ENCODE results near the gene CTNND2.

CTNND2 gene

DNA sequence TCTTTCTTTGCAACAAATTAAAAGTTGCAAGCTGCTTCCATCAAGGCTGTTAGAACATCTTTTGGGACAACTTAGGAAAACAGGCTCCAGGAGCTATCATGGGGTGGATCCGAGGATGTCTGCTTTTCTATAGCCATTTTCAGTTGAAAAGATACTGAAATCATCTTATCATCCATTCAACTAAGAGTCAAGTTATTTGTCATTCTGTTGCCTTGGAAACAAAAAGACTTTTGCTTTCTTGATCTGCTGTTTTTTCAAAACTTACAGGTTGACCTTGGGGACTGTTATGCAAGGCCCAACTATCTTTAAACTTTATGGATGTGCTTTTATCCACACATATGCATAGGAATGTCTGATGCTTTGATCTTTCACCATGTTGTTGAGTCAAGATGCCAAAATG, 597.9 kb downstream of the CTNND2 start:
- WGBS, 2 experiments: 93 to 97% methylated on average over 1 of the region's 1 CpG

DNA sequence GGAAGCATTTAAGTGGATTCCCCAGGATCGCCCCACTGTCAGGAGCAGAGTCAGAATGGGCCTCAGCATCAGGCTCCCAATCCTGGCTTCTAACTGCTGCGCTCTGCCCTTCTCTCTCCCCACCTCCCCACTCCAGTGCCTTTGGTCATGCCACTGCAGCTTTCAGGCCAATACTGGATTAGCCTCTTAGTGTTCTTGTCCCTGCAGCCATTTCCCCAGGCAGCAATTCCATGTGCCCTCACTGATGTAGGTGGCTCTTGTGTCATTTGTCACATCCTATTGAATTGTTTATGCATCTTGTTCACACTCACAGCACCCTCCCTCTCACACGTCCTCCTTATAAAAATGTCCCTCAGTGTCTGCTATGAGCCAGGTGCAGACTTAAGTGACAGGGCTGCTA, 599.0 kb downstream of the CTNND2 start:
- no peaks in the 10 kb centered on the region for H3K4me1 ChIP-seq (ENCODE audit: control insufficient read depth, insufficient read depth, low read length)
- 91 to 94% methylated on average over 3 of the region's 3 CpGs for WGBS, 2 experiments
- no peaks in the 10 kb centered on the region for H3K27me3 ChIP-seq (ENCODE audit: control insufficient read depth, insufficient read depth, low read length, poor library complexity, severe bottlenecking)
- H3K9me3 ChIP-seq (ENCODE audit: control insufficient read depth, low read length): no peaks in the 10 kb centered on the region
- no peak overlapping the region for H3K27ac ChIP-seq (ENCODE audit: insufficient read depth, low read depth, low read length, poor library complexity, severe bottlenecking)
- no peak overlapping the region for H3K4me3 ChIP-seq (ENCODE audit: insufficient read depth, low read depth, low read length)
- no peaks in the 10 kb centered on the region for H3K36me3 ChIP-seq (ENCODE audit: control insufficient read depth, insufficient read depth, low read length)

More for the DNA sequence above, 597.9 kb downstream of the CTNND2 start:
- no peaks in the 10 kb centered on the region for H3K27me3 ChIP-seq (ENCODE audit: control insufficient read depth, insufficient read depth, low read length, poor library complexity, severe bottlenecking)
- H3K27ac ChIP-seq (ENCODE audit: insufficient read depth, low read depth, low read length, poor library complexity, severe bottlenecking): no peak overlapping the region
- no peaks in the 10 kb centered on the region for H3K4me1 ChIP-seq (ENCODE audit: control insufficient read depth, insufficient read depth, low read length)
- H3K36me3 ChIP-seq (ENCODE audit: control insufficient read depth, insufficient read depth, low read length): no peaks in the 10 kb centered on the region
- no peak overlapping the region for H3K4me3 ChIP-seq (ENCODE audit: insufficient read depth, low read depth, low read length)
- H3K9me3 ChIP-seq (ENCODE audit: control insufficient read depth, low read length): no peaks in the 10 kb centered on the region

DNA sequence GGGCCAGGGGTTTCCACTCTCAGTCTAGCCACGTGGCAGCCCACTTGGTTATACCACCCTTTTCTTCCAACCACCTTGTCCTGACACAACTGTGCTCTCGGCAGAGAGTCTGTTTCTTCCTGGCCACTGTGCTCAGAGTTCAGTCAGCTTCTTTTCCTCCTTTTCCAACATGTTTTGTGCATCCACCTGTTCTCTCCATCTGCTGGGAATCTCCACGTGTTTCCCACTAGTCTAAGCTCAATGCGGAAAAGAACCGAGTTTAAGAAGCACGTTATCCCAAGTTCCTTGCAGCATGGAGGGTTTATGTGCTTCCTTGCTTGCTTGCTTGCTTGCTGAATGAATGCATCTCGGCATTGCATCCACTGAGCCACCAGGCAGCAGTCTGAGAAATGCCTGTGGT, 599.6 kb downstream of the CTNND2 start:
- H3K4me1 ChIP-seq (ENCODE audit: control insufficient read depth, insufficient read depth, low read length): no peaks in the 10 kb centered on the region

DNA sequence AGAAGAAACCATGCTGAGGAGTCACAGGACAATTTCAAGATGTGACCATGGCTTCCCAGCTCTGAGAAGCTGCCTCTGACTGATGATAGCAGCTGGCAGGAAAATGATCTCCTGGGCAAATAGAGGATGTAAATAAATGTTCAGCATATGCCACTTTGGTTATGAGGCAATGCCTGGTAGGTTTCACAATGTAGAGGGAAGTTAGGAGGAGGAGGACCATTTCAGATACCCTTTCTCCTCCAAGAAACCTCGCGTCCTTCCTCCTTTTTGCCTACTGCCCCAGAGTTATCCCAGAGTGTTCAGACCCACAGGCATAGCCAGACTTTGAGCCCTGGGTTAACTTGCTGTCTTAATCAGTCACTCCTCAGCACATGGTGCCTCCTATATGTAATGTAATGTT, 601.6 kb downstream of the CTNND2 start:
- Histone ChIP-seq H3K36me3 (ENCODE audit: control insufficient read depth, insufficient read depth, low read length) (no peaks in the 10 kb centered on the region), H3K4me1 (ENCODE audit: control insufficient read depth, insufficient read depth, low read length) (no peaks in the 10 kb centered on the region), H3K27me3 (ENCODE audit: control insufficient read depth, insufficient read depth, low read length, poor library complexity, severe bottlenecking) (no peaks in the 10 kb centered on the region), H3K27ac (ENCODE audit: insufficient read depth, low read depth, low read length, poor library complexity, severe bottlenecking) (no peak overlapping the region), H3K9me3 (ENCODE audit: control insufficient read depth, low read length) (no peaks in the 10 kb centered on the region), H3K4me3 (ENCODE audit: insufficient read depth, low read depth, low read length) (no peak overlapping the region)
- 90 to 96% methylated on average over 2 of the region's 2 CpGs for WGBS, 2 experiments

More for the DNA sequence above, 599.6 kb downstream of the CTNND2 start:
- Histone ChIP-seq H3K27ac (ENCODE audit: insufficient read depth, low read depth, low read length, poor library complexity, severe bottlenecking) (no peak overlapping the region), H3K9me3 (ENCODE audit: control insufficient read depth, low read length) (no peaks in the 10 kb centered on the region), H3K36me3 (ENCODE audit: control insufficient read depth, insufficient read depth, low read length) (no peaks in the 10 kb centered on the region), H3K4me3 (ENCODE audit: insufficient read depth, low read depth, low read length) (no peak overlapping the region), H3K27me3 (ENCODE audit: control insufficient read depth, insufficient read depth, low read length, poor library complexity, severe bottlenecking) (no peaks in the 10 kb centered on the region)
- WGBS, 2 experiments: 93 to 94% methylated on average over 7 of the region's 7 CpGs

DNA sequence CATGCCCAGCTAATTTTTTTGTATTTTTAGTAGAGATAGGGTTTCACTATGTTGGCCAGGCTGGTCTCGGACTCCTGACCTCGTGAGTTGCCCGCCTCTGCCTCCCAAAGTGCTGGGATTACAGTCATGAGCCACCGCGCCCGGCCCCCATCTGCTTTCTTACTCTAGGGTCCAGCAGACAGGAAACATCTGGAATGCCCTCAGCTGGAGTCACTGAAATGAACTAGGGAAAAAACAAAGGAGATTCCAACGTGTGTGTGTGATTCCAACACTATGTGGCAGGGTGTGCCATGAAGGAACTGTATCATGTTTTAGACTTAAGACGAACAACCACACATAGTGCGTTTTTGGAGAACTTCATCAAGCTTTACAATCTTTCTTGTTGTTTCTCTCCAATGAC, 603.1 kb downstream of the CTNND2 start:
- no peaks in the 10 kb centered on the region for H3K36me3 ChIP-seq (ENCODE audit: control insufficient read depth, insufficient read depth, low read length)
- H3K27ac ChIP-seq (ENCODE audit: insufficient read depth, low read depth, low read length, poor library complexity, severe bottlenecking): no peak overlapping the region
- no peaks in the 10 kb centered on the region for H3K27me3 ChIP-seq (ENCODE audit: control insufficient read depth, insufficient read depth, low read length, poor library complexity, severe bottlenecking)
- WGBS, 2 experiments: 85 to 95% methylated on average over 9 of the region's 9 CpGs
- no peak overlapping the region for H3K4me3 ChIP-seq (ENCODE audit: insufficient read depth, low read depth, low read length)
- no peaks in the 10 kb centered on the region for H3K4me1 ChIP-seq (ENCODE audit: control insufficient read depth, insufficient read depth, low read length)
- H3K9me3 ChIP-seq (ENCODE audit: control insufficient read depth, low read length): no peaks in the 10 kb centered on the region

DNA sequence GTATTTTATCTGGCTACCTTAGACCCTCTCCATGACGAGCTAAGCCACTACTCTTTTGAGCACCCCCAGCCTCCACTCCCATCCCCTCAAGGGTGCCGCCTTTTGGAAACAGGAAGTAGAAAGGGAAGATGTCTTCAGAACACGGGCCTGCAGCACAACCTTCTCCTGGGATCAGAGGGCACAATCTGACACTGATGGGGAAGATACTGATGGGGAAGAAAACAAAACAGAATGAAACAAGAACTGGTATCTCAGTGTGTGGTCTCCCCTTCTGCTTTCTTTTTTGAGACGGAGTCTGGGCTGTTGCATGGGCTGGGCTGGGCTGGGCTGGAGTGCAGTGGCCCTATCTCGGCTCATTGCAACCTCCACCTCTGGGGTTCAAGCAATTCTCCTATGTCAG, 603.5 kb downstream of the CTNND2 start:
- no peaks in the 10 kb centered on the region for H3K36me3 ChIP-seq (ENCODE audit: control insufficient read depth, insufficient read depth, low read length)
- no peaks in the 10 kb centered on the region for H3K4me1 ChIP-seq (ENCODE audit: control insufficient read depth, insufficient read depth, low read length)
- no peaks in the 10 kb centered on the region for H3K9me3 ChIP-seq (ENCODE audit: control insufficient read depth, low read length)
- WGBS, 2 experiments: 87 to 97% methylated on average over 5 of the region's 5 CpGs
- H3K27ac ChIP-seq (ENCODE audit: insufficient read depth, low read depth, low read length, poor library complexity, severe bottlenecking): no peak overlapping the region
- no peak overlapping the region for H3K4me3 ChIP-seq (ENCODE audit: insufficient read depth, low read depth, low read length)
- no peaks in the 10 kb centered on the region for H3K27me3 ChIP-seq (ENCODE audit: control insufficient read depth, insufficient read depth, low read length, poor library complexity, severe bottlenecking)

DNA sequence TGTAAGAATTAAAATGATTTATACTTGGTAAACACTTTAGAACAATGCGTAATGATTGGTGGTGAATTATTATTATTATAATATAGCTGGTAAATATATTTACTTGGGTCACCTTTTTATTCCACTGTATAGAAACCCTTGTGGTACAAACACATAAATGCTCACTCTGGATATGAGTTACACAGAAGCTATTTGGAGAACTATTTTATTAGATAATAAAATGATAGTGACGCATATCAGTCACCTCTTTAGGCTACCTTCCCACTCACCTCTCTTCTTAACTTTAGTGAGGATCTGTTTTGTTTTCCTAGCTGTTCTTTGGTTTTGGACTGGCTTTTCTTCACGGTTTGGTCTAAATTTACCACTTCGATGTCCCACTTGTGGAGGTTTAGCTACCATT, 605.4 kb downstream of the CTNND2 start:
- Histone ChIP-seq H3K36me3 (ENCODE audit: control insufficient read depth, insufficient read depth, low read length) (no peaks in the 10 kb centered on the region), H3K27me3 (ENCODE audit: control insufficient read depth, insufficient read depth, low read length, poor library complexity, severe bottlenecking) (no peaks in the 10 kb centered on the region), H3K27ac (ENCODE audit: insufficient read depth, low read depth, low read length, poor library complexity, severe bottlenecking) (no peak overlapping the region), H3K4me3 (ENCODE audit: insufficient read depth, low read depth, low read length) (no peak overlapping the region), H3K9me3 (ENCODE audit: control insufficient read depth, low read length) (no peaks in the 10 kb centered on the region), H3K4me1 (ENCODE audit: control insufficient read depth, insufficient read depth, low read length) (no peaks in the 10 kb centered on the region)
- WGBS, 2 experiments: 96 to 100% methylated on average over 2 to 3 of the region's 4 CpGs

DNA sequence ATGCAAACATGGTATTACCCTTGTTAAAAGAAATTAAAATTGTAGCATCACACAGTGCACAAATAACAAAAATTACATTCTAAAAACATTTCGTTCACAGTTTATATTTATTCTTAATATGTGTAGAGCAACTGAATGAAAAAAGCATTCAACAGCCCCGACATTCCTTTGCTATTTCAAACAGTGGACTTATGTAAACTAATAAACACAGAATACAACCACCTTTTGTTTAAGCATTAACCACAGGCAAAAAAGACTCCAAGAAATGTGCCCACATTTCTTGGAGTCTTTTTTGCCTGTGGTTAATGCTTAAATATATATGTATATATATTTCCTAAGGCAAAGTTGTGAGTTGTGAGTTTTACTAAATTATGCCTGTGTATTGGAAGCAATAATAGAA, 610.7 kb downstream of the CTNND2 start:
- H3K36me3 ChIP-seq (ENCODE audit: control insufficient read depth, insufficient read depth, low read length): no peaks in the 10 kb centered on the region
- no peaks in the 10 kb centered on the region for H3K4me1 ChIP-seq (ENCODE audit: control insufficient read depth, insufficient read depth, low read length)
- no peak overlapping the region for H3K27ac ChIP-seq (ENCODE audit: insufficient read depth, low read depth, low read length, poor library complexity, severe bottlenecking)
- H3K9me3 ChIP-seq (ENCODE audit: control insufficient read depth, low read length): no peaks in the 10 kb centered on the region
- WGBS, 2 experiments: 56 to 100% methylated on average over 1 of the region's 2 CpGs
- no peak overlapping the region for H3K4me3 ChIP-seq (ENCODE audit: insufficient read depth, low read depth, low read length)
- no peaks in the 10 kb centered on the region for H3K27me3 ChIP-seq (ENCODE audit: control insufficient read depth, insufficient read depth, low read length, poor library complexity, severe bottlenecking)

DNA sequence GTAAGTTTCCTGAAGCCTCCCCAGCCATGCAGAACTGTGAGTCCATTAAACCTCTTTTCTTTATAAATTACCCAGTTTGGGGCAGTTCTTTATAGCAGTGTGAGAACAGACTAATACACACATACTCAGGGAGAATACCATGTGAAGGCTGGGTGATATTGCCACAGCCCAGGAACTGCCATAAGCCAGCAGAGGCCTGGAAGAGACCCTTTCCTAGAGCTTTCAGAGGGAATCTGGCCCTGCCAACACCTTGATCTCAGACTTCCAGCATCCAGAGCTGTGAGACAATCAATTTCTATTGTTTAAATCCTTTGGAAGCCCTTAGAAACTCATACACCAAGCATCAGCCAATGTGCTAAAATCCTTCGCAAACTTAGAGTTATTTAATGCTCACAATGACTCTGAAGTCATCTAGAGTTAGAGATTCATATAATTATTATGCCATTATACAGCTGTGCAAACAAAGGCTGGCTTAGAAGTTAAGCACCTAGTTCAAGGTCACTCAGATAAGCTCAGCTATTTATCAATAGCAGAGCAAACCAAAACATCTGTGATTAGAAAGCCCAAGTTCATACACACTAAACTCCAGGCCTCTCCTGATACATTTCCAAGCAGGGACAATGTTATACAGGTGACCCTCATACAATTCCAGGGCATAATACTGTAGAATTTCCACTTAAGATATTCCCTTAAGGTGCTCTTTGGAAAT, 611.4 kb downstream of the CTNND2 start:
- Histone ChIP-seq H3K4me3 (ENCODE audit: insufficient read depth, low read depth, low read length) (no peak overlapping the region), H3K27me3 (ENCODE audit: control insufficient read depth, insufficient read depth, low read length, poor library complexity, severe bottlenecking) (no peaks in the 10 kb centered on the region), H3K36me3 (ENCODE audit: control insufficient read depth, insufficient read depth, low read length) (no peaks in the 10 kb centered on the region), H3K27ac (ENCODE audit: insufficient read depth, low read depth, low read length, poor library complexity, severe bottlenecking) (no peak overlapping the region), H3K9me3 (ENCODE audit: control insufficient read depth, low read length) (no peaks in the 10 kb centered on the region), H3K4me1 (ENCODE audit: control insufficient read depth, insufficient read depth, low read length) (no peaks in the 10 kb centered on the region)
- WGBS, 2 experiments: 100% methylated on average over 1 of the region's 1 CpG; no CpG with 5 or more reads in 1 of the 2 experiments

DNA sequence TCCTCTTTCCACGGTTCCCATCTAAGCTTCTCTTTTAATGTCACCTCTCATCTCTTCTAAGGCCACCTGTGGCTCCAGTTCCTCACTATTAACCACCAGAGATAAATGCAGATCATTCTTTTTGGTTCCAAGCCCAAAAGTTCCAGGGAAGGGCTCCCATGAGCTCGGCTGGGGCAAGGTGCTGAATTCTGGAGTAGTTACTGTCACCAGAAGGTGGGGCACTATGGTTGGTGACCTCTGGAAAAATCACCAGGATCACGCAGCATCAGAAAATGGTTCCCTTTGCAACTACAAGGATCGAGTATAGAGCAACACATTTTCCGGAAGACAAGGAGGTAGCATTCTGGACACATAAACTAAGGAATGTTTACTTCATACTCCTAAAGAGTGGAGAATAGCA, 614.5 kb downstream of the CTNND2 start:
- no peaks in the 10 kb centered on the region for H3K9me3 ChIP-seq (ENCODE audit: control insufficient read depth, low read length)
- WGBS, 2 experiments: 82 to 83% methylated on average over 5 of the region's 5 CpGs
- no peak overlapping the region for H3K27ac ChIP-seq (ENCODE audit: insufficient read depth, low read depth, low read length, poor library complexity, severe bottlenecking)
- H3K27me3 ChIP-seq (ENCODE audit: control insufficient read depth, insufficient read depth, low read length, poor library complexity, severe bottlenecking): no peaks in the 10 kb centered on the region
- H3K4me1 ChIP-seq (ENCODE audit: control insufficient read depth, insufficient read depth, low read length): no peaks in the 10 kb centered on the region
- H3K4me3 ChIP-seq (ENCODE audit: insufficient read depth, low read depth, low read length): no peak overlapping the region
- no peaks in the 10 kb centered on the region for H3K36me3 ChIP-seq (ENCODE audit: control insufficient read depth, insufficient read depth, low read length)

DNA sequence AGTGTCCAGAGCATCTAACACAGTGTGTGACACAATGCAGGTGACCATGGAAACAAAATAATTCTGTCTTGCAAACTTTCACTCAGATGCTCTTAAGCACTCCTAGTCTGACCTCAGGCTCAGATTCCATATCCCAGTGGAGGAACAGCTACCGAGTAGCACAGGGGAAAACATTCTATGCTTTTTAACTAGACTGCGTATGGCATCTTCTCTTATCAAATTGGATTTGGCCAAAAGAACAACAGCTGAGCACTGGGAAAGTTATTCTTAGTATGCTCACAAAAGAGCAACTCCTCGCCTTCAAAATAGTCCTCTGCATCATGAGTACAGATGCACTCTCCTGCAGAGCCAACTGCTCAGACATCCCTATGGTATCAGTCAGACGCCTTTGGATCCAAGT, 615.0 kb downstream of the CTNND2 start:
- 89 to 94% methylated on average over 4 of the region's 4 CpGs for WGBS, 2 experiments
- H3K36me3 ChIP-seq (ENCODE audit: control insufficient read depth, insufficient read depth, low read length): no peaks in the 10 kb centered on the region

More for the DNA sequence above, 615.0 kb downstream of the CTNND2 start:
- Histone ChIP-seq H3K27me3 (ENCODE audit: control insufficient read depth, insufficient read depth, low read length, poor library complexity, severe bottlenecking) (no peaks in the 10 kb centered on the region), H3K27ac (ENCODE audit: insufficient read depth, low read depth, low read length, poor library complexity, severe bottlenecking) (no peak overlapping the region), H3K4me3 (ENCODE audit: insufficient read depth, low read depth, low read length) (no peak overlapping the region), H3K4me1 (ENCODE audit: control insufficient read depth, insufficient read depth, low read length) (no peaks in the 10 kb centered on the region), H3K9me3 (ENCODE audit: control insufficient read depth, low read length) (no peaks in the 10 kb centered on the region)
